Measurements from ENCODE around the gene SH3TC1.

SH3TC1 gene

GRCh38 chr4:8285143-8285975, 86.3 kb downstream of the SH3TC1 start:
- TF ChIP-seq CTCF (conservative IDR thresholded peaks at IDR 0.05; ENCODE audit: control insufficient read depth, insufficient read depth, low read depth, low read length), result no peak
- no peak overlapping the region for H3K4me3 ChIP-seq (ENCODE audit: control insufficient read depth, low read depth, low read length)
- no peak for DNase-seq (ENCODE audit: low read depth)

- H3K4me3 ChIP-seq (ENCODE audit: control insufficient read depth, low read depth, low read length), result no peak overlapping the region
- DNase-seq (ENCODE audit: low read depth), result no peak
- TF ChIP-seq CTCF (conservative IDR thresholded peaks at IDR 0.05; ENCODE audit: control insufficient read depth, insufficient read depth, low read depth, low read length), result no peak
These were observed 87.1 kb downstream of the SH3TC1 start for GRCh38 chr4:8285976-8286718.

- H3K4me3 ChIP-seq (ENCODE audit: control insufficient read depth, low read depth, low read length), result no peak overlapping the region
- no peak for DNase-seq (ENCODE audit: low read depth)
- TF ChIP-seq CTCF (conservative IDR thresholded peaks at IDR 0.05; ENCODE audit: control insufficient read depth, insufficient read depth, low read depth, low read length), result no peak
These were observed 87.7 kb downstream of the SH3TC1 start for GRCh38 chr4:8286719-8287342.

GRCh38 chr4:8287343-8288280, 88.5 kb downstream of the SH3TC1 start:
- H3K4me3 ChIP-seq (ENCODE audit: control insufficient read depth, low read depth, low read length), result no peak overlapping the region
- TF ChIP-seq CTCF (conservative IDR thresholded peaks at IDR 0.05; ENCODE audit: control insufficient read depth, insufficient read depth, low read depth, low read length), result no peak

GRCh38 chr4:8289151-8289750, 90.2 kb downstream of the SH3TC1 start:
- no peak for TF ChIP-seq CTCF (conservative IDR thresholded peaks at IDR 0.05; ENCODE audit: control insufficient read depth, insufficient read depth, low read depth, low read length)
- no peak overlapping the region for H3K4me3 ChIP-seq (ENCODE audit: control insufficient read depth, low read depth, low read length)
- DNase-seq (ENCODE audit: low read depth), result no peak

More at GRCh38 chr4:8287343-8288280, 88.5 kb downstream of the SH3TC1 start:
- no peak for DNase-seq (ENCODE audit: low read depth)

Data from fibroblast of mammary gland (primary cell).